Measurements from ENCODE around the gene NUP85.

DNA sequence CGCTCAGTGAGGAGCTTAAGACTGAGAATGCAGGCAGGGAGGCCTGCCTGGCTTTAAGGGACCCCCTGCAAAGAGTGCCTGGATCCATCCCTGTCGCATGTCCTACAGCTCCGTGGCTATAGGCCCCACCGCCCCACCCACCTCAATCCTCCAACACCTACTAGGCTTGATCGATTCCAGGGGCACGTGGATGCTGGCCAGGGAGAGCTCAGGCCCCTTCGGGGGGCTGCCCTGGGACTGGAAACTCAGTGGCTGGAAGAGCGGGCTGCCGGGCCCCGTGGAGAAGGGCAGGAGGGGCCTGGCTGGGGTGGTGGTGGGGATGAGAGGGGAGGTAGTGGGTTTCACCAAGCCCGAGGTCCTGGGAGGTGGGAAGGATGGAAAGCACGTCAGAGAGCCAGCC lies 33.7 kb downstream of the NUP85 start:
- TF ChIP-seq, protein P1, sequence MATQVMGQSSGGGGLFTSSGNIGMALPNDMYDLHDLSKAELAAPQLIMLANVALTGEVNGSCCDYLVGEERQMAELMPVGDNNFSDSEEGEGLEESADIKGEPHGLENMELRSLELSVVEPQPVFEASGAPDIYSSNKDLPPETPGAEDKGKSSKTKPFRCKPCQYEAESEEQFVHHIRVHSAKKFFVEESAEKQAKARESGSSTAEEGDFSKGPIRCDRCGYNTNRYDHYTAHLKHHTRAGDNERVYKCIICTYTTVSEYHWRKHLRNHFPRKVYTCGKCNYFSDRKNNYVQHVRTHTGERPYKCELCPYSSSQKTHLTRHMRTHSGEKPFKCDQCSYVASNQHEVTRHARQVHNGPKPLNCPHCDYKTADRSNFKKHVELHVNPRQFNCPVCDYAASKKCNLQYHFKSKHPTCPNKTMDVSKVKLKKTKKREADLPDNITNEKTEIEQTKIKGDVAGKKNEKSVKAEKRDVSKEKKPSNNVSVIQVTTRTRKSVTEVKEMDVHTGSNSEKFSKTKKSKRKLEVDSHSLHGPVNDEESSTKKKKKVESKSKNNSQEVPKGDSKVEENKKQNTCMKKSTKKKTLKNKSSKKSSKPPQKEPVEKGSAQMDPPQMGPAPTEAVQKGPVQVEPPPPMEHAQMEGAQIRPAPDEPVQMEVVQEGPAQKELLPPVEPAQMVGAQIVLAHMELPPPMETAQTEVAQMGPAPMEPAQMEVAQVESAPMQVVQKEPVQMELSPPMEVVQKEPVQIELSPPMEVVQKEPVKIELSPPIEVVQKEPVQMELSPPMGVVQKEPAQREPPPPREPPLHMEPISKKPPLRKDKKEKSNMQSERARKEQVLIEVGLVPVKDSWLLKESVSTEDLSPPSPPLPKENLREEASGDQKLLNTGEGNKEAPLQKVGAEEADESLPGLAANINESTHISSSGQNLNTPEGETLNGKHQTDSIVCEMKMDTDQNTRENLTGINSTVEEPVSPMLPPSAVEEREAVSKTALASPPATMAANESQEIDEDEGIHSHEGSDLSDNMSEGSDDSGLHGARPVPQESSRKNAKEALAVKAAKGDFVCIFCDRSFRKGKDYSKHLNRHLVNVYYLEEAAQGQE (IDR thresholded peaks at IDR 0.05; ENCODE audit: insufficient read depth in 1 of 2, low read depth in 2 of 2, low read length in 2 of 2), result no peak
- no peak for TF ChIP-seq SIN3A (IDR thresholded peaks at IDR 0.05; ENCODE audit: borderline replicate concordance, insufficient read depth, low read length)
- TF ChIP-seq POLR2AphosphoS5 (IDR thresholded peaks at IDR 0.05; ENCODE audit: low read depth, low read length), result no peak; the same call in 1 of the 2 replicates
